GM21390 (cell line): Measurements from ENCODE around the gene CDH13.

Experiments used
- ATAC-seq: cut with Tn5 transposase; IDR thresholded peaks from one replicate; pipeline ENCODE4 v1.9.1; 2021; ENCODE audit not compliant: unreplicated experiment

CDH13 gene

DNA sequence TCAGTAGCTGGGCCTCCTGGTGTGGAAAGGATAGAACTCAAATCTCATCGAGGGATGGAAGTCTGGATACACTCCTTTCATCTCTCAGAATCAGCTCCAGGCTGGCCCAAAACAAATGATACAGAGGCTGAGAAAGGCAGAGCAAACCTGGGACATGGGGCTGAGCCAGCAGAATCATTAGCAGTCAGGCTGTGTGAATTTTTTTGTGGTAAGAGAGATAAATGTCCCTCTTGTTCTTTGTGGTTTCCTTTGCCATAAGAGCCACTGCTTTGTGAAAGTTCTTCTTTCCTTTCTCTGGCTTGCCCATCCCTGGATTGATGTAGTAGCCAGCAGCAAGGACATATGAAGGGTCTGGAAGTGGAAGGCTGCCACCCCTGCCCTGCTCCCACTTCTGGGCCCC, 146.2 kb downstream of the CDH13 start:
- no peak for ATAC-seq

DNA sequence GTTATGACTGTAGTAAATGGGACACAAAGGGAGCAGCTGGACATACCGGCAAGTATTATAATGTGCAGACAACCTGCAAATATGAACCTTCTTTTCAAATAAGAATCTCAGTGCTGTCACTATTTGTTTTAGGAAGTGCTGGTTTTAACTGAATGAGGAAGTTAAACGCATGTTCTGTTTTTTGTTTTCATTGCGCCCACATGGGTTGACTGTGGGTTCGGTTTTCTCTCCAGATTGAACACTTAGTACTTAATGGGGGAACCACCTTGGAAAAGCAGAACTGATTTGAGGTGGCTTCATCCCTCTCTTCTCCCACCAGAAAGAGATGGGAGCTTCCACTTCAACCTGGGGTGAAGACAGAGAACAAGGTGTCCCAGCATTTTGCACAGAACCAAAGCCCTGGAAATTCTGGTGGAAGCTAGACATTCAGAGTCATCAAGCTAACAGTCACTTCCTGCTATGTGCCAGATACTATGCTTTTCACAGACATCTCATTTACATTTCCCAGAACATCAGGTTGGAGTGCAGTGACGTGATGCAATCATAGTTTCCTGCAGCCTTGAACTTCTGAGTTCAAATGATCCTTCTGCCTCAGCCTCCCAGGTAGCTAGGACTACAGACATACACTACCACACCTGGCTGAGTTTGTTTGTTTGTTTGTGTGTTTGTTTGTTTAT, 149.8 kb downstream of the CDH13 start:
- ATAC-seq = peak; percentile 64

DNA sequence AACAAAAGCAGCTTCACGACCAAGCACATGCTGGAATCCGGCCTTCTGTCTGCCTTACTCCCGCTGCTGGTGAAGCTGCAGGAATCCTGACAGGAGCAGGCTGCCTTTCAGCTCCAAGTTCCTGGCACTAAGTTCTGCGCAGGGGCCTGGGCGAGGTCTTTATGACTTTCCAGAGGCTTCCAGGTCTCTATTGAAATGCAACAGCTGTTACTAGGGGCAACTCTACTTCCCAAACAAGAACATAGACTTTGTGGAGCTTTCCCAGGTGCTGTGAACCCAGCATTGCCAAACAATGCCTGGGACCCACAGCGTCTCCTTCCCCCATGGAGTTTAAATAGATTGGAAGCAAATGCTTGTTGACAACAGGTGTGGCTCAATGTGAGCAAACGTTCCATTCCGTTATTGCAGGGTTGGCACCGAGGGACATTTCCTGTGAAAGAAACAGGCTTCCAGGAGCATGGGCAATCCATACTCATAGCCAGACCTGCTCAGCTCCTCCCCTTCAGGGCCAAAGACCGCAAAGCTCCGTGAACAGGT, 156.0 kb downstream of the CDH13 start:
- no peak for ATAC-seq

DNA sequence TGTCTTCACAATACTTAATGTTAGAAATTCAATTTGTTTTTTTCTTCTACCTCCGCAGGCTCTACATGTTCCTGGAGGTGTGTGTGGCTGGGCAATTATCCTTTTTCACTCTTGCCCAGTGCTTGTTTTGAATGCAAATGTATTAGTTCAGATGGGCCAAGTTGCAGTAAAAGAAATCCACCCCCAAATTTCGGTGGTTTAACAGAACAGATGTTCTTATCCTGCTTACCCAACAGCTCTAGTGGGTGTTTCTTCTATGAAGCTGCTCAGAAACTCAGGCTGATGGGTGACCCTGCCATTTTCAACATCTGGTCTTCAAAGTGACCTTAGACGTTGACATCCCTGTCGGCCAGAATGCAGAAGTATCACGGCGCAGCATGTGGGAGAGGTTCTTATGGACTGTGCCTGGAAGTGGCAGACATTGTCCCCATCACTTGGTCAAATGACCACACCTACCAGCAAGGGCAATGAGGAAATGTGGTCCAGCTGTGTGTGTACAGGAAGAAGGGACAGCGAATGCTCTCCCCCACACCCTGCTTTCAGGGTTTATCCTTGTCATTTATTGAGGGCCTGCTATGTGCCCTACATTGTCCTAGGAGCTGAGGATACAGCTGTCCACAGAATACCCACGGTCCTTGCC, 157.3 kb downstream of the CDH13 start:
- ATAC-seq = no peak

DNA sequence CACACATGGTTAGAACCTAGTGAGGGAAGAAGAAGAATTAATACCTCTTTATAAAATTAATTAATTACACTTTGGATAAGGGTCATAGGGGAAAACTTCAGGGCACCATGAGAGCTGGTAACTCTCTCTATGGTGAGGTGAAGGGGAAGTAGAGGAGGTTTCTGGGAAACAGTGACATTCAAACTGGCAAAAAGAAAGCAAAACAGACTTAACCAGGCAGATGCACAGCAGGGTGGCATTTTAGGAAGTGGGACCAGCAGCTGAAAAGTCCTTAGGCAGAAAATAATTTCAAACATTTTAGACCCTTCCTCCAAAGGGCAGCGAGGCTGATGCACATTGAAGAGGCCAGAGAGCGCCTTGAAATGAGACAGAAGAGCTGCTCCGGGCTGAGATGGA, 157.8 kb downstream of the CDH13 start:
- no peak for ATAC-seq

DNA sequence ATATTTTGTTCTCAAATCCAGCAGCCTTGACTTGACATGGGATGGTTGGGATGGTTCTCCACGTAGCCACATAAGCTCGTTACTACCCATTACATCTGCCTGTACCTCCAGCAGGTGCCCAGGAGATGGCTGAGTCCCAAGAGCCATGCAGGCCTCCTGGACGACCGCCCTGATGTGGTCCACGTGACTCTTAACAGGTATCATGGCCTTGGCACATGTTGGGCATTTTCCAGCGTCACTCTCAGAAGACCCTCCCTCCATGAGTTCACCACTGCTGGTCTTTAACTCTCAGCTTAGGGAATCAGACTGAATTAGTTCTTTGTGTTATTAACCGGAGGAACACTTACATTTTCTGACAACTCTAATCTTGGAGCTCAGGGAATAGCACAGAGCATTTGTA, 161.5 kb downstream of the CDH13 start:
- no peak for ATAC-seq

DNA sequence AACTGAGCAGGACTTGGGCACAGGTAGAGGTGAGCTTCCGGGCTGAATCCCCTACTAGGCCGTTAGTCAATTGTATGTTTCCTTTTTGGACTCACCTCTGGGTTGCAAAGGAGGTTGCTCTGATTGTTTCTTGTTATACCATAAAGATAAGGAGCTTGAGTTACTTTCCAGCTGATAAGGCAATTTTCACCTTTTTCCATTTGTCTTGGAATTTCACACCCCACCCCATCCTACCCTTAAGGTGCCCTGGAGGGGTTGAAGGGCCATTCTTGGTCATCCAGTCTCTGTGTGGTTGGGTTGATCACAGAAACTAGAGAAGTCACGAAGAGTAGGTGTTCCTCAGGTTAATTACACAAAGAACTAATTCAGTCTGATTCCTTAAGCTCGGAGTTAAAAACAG, 162.2 kb downstream of the CDH13 start:
- ATAC-seq = no peak

DNA sequence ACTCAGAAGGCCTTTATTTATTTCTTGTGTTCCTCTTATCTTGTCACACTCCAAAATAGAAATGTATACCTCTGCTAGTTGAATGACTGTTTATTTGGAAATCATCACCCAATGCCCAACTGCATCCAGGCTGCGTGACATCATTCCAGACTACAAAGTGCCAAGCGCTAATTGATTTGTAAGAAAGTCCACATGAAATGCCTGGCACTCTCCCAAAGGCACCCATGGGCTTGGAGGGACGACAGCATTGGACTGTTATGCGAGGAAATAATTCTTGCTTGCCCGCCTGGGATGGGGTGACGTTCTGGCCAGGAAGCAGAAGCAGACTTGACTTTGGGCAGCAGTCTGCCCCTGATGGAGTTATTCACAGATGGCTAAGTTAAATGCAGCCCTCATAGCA, 165.9 kb downstream of the CDH13 start:
- no peak for ATAC-seq

DNA sequence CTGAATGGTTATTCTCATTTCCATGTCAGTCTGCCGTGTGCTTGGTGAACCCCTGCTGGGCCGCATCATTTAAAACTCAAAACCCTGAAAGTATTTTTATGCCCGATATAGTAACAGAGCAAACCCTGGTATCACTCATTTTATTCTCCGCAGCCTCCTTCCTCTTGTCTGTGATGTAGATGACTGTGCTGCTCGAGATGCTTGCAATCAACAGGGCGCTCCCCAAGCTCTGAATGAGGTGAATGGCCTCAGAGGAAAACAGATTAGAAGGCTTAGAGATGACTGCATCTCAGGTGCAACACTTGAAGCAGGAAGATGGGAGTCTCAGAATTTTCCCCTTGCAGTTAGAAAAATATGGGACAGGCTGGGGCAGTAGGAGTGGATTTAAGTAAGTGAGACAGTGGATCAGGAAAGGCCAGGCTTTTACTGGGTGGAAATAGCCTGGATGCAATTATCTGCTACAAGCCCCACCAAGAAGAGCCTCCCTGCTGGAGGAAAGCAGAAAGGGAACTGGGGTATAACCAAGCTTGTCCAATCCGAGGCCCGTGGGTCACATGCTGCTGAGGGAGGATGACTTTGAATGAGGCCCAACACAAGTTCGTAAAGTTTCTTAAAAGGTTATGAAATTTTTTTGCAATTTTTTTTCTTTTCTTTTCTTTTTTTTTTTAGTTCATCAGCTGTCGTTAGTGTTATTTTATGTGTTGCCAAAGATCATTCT, 166.9 kb downstream of the CDH13 start:
- no peak for ATAC-seq

DNA sequence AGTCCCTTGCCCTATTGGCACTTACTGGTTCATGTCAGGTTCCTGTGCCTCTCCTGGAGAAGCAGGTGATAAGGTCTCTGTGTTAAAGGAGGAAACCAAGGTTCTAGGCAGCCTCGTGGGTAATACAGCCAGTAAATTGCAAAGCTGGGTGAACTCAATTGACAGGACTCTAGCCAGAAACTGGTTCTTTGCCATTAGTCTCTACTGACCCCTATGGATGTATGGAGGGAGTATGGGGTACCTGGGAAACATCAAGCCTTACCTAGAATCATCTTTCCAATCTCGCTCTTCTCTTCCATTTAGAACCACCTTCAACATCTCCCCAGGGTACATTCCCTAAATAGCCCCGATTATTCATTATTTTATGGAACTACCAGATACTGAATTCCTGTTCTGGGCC, 169.3 kb downstream of the CDH13 start:
- no peak for ATAC-seq

DNA sequence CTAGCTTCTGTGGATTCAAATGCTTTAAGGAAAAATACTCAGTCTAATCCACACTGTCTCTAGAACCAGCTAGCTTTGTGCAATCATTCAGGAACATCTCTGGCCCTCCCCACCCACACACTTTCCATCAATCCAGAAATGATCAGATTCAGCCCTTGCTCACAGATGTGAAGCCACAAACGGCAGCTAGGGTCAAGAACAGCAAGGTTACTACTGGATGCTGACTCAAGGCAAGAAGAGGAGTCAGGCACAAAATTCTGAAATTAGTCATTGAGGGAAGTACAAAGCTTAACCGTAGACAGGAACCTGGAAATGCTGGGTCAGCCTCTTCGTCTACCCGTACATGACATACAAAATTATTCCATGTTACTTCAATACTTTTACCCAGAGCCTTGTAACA, 174.6 kb downstream of the CDH13 start:
- ATAC-seq = no peak

DNA sequence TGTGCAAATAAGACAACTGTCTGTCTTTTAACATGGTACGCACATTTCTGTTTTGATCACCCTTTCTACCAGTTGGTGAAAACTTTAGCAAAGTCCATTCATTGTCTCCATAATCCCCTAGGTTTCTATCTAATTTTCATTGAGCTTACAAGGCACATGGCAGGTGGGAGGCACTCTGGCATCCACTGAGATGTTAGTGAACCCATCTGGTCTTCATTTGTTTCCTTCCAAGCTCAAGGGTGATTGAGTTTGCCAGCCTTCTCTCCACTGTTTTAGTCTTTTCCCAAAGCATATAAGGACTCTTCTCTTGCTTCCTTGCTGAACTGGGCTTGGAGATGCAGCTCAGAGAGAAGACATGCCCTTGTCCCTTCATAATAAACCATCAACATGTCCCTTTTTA, 179.1 kb downstream of the CDH13 start:
- ATAC-seq = no peak

DNA sequence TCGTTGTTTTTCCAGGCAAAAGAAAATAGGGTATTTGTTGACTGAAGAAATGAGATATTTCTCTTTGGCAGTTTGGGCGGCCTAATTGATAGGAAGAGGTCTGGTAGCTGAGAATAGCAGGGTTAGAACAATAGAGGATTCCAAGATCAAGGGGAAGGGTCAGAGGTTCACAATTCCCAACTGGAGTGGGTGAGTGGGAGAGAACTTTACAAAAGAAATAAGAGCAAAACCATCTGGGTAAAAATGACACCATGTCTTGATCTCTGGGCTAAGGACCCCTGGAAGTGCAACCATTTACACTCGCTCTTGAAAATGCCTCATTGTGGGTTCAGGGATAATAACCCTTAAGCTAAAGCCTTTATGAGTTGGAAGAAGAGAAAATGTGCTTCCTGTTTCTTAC, 180.5 kb downstream of the CDH13 start:
- no peak for ATAC-seq

DNA sequence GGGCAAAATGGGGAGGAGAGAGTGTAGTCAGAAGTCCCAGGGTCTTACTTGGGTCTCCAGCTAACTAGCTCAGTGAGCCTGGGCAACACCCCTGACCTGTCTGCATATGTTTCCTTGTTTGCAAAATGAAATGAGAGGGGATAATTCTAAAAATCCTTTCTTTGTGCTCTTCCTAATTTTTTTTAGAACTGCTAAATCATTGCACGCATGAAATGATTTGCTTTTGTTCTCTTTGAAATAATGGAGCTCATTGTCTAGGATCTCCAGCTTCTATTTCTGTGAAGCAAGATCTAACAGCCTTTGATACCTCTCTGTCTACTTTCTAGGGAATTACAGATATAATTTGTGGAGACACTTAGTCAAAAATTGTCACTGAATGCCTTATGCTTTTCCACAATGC, 181.3 kb downstream of the CDH13 start:
- no peak for ATAC-seq

DNA sequence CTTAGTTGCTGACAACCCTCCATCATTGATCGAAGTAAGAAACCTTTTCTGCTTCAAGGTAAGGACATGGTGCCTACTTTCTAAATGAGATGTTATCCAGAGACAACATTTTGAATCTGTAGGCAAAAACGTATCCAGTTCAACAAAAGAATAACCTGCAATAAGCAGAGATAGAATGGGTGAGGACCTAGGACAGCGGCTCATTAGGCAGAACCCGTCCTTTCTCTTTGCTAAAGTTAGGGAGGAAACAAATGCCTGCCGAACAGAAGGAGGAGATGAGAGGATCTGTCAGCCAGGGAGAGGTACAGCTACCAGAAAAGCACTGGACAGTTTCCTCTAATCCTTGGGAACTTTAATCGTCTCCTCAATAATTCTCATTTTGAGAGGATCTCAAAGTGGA, 183.3 kb downstream of the CDH13 start:
- no peak for ATAC-seq

DNA sequence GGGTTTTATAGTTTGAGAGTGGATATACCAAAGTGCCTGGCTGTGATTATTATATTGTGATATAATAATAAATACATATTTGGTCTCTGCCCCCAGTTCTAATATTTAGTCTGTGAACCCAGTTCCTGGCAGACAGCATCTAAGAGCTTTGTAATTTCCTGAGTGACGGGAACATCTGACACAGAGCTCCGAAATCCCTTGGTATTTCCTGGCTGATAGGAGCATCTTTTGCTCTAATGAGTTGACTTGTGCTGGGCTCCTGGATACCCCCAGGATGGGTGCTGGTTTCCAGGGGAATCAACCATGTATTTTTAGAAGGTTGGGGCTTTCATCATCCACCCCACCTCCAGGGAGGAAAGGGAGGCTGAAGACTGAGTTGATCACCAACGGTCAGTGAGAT, 187.3 kb downstream of the CDH13 start:
- ATAC-seq = no peak

DNA sequence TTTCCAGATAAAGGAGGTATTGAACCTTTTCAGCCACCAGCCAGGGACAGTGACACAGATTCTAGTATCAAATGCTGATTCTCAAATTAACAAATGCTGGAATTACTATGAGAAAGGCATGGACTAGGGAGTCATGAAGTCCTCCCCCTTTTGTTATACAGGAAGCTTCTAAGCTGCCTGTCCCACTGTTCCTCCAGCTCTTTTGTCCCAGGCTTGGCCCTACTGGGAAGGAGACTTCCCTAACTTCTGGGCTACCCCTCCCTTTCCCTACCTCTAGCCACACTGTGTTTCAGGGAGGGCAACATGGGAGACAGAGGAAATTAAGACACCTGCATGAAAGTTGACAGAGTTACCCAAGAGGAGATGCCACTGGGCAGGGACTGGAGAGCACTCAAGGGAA, 192.5 kb downstream of the CDH13 start:
- ATAC-seq = no peak

DNA sequence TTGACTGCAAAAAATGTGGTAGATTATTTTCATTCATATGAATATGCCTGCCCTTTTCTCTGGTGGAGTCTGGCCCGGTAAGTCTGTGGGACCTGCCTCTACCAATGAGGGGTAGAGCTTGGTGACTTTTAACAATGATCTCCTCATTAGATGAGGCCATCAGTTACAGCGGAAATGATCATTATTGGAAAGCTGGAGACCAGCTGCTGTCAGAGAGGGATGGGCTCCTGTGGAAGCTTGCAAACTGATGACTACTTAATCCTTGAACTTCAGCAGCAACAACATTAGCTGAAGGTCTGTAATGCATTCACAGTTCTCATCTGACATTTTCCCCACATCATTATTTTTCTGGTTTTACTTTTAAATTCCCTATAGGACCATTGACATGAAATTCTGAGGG, 194.1 kb downstream of the CDH13 start:
- ATAC-seq = no peak

DNA sequence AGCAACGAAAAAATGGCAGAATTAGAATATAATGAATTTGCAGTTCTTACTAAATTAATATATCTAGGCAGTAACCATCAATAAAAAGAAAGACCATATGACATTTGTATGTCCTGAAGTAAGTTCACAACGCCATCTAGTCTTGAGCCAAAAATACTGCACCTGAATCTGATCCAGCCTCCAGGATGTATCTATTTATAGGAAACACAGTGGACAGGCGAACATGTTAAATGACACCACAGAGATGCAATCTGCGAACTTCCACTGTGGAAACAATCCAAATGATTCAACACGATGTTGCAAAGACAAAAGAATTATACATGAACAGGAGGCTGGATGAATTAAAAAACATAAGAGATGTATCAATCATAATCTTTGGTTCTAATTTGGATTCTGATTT, 197.6 kb downstream of the CDH13 start:
- ATAC-seq = no peak

DNA sequence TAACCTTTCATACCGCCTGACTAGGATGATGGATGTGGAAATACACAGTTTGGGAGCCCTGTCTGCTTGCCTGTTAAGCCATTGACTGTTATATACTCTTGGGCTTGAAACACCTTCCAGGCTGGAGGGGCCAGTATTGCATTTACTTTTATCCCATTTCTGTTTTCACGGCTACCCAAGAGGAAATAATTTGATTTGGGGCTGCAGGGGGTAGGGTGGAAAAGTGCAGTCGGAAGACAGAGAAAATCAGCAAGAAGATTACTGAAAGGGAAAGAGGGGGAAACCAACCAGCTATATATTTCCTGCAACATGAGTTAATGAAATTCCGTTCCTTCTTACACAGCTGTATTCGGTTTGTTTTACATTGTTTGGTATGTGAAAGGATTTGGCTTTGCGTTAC, 202.5 kb downstream of the CDH13 start:
- ATAC-seq = no peak

DNA sequence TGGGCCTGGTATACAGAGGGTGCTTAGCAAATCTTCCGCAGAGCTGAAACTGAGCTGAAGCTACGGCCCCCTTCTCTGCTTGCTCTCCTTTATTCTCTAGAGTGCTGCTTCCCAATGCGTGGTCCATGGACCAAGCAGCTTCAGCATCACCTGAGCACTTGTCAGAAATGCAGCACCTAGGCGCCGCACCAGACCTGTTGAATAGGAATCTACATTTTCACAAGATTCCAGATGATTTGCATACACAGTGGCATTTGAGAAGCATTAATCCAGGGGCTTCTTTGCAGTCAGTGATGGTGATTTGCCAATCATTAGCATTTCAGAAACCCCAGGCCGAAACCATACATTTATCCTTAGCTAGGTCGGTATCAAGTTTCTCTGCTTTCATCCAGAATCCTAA, 204.2 kb downstream of the CDH13 start:
- ATAC-seq = no peak

DNA sequence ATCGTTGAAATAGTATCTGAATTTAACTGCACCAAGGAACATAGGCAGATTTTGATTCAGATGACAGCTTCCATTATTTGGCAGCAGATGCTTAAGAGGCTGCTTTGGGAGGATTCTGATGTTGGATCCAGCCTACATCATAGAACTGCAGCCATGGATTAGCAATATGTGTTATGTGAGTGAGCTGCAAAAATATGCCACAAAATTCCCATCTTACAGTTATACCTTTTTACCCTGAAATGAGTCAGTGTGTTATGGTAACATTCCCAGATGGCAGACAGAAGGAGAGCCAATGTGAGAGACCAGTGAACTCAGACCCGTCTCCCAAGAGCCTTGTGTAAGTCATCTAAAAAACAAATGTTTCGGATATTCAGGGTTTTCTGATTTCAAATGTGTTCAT, 206.1 kb downstream of the CDH13 start:
- ATAC-seq = no peak
